Renal cortical epithelial cell (primary cell): ENCODE results near the gene NAA11. TPM values are rescaled to one million over a fixed set of nuclear protein-coding genes. Genes with fewer than 3 reads are reported as not detected.

Experiments
- DNase-seq: peaks from one replicate; pipeline ENCODE4 v3.0.0-alpha.2; 2011; ENCODE audit warnings: low read depth
- total RNA-seq: library from RNA; depleted of rRNA; stranded (reverse); fragments of >200 nt; gene quantifications from 2 replicates; pipeline ENCODE4 v1.2.3, GENCODE V29; 2014

Gene NAA11
- total RNA-seq, result not detected in 2 replicates

DNA sequence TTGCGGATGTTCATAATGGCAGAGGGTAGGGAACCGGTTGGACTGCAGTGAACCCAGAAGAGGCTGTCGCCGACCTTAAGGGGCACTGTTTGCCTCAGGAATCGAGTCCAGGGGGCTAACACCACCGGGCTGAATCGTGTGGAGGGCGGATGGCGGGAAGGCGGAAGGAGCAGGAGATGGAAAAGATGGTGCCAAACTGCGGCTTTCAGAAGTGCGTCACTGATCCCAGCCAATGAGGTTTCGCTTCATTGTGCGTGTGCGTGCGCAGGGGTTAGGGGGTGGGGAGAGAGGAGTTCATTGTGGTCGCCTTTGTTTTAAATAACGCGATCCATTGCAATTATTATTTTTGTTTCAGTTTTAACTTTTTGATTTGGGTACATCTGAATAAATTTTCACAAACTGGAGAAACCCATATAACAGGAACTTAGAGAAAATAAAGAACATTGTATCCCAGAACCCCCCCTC lies at the start of gene NAA11:
Gene NAA11, minus strand, starts transcription at position 198 of the 465 bp plus-strand sequence. Its CDS starts 184 bp downstream, at position 14.
- DNase-seq, result no peak

DNA sequence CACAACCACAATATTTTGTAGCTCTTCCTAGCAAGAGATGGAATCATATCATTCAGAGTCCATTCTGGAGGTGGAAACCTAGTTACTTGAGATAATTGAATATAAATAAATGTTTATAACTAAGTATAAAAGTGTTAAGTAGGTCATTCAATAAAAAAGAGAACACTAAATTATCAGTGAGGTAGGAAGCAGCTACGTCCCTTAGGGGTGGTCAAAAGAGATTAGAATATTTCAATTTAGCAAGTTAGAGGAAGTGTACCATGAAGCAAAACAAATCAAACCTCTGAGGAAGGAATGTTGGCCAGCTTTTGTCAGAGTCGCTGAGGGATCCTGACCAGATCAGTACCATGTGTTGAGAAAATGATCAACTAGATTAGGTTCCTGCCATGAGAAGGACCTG lies 44.2 kb upstream of the NAA11 start:
- no peak for DNase-seq

- no peak for DNase-seq
Observed at GRCh38 chr4:79367096-79367495, 41.2 kb upstream of the NAA11 start.

DNA sequence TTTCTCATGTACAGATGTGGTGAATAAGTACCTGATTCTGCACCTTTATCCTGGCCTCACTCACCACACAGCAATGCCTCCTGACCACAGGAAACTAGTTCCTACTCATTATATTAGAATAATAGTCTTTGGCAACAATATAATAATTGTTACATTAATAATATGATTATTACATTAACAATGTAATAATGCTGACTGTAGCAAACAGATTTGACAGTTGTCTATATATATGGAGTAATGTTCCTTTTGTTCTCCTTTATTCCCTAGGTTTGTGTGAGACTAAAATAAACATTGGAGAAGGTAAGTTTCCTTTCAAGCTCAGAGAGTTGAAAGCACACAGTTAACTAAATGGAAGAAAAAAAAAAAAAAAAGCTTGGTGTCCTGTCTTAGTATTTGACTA lies 40.6 kb upstream of the NAA11 start:
- DNase-seq, result no peak

DNA sequence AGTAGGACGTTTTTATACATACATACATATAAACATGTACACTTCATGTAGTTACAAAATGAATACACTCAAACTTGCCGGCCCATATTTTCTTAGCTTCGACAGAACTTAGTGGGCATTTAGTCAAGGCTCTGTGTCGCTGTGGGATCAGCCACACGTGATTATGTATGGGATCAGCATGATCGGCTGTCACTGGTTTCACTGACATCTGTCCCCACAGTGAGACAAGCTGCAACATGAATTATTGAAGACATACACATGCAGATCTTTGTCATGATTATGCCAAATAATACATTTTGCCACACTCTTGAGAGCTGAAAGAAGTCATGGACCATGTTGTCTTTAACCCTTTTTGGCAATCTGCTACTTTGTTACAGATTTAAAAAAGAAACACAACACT lies 38.2 kb upstream of the NAA11 start:
- no peak for DNase-seq

GRCh38 chr4:79362626-79363025 lies 36.8 kb upstream of the NAA11 start:
- no peak for DNase-seq

DNA sequence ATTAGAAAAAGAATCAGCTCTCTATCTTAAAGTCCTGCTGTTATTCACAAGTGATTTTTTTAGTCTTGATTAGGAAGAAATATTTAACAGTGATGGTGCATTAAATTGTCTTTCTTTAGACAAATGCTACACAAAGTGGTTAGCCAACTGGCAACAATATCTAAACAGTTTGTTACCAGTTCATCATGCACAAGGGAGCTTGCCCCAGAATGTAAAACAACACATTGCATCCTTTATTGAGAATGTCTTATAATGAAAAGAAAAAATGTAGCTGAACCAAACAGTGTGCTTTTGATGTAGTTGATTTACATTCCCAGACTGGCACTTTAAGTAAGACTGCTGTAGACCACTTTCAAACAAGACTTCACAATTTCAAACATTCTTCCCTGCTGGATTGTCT lies 34.1 kb upstream of the NAA11 start:
- DNase-seq, result no peak

GRCh38 chr4:79358438-79358837 lies 32.6 kb upstream of the NAA11 start:
- DNase-seq, result no peak

DNA sequence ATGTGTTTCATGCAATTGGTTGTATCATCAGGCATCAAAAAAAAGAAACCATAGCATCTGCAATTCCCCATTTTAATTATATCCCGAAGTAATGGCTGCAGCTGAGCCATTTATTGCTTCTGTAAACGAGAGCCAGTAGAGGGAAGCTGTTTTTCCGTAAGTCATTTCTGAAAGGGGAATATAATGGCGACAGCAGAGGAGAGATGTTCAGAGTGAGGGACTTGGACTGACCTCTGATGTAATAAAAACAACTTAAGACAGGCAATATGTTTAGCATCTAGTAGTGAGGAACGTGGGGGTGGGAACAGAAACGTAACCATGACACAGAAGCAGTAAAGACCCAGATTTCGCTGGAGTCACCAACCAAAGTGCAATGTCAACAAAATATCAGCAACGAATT lies 31.5 kb upstream of the NAA11 start:
- DNase-seq, result no peak

DNA sequence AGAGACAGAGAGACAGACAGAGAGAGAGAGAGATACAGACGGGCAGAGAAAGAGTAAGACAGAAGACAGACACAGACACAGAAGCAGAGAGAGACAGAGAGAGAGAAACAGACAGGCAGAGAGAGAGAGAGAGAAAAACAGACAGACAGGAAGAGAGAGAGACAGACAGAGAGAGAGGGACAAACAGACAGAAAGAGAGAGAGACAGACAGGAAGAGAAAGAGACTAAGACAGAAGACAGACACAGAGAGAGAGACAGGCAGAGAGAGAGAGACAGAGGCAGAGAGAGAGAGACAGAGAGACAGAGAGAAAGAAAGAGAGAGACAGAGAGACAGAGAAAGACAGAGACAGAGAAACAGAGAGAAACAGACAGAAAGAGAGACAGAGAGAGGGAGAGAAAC lies 27.2 kb upstream of the NAA11 start:
- DNase-seq, result no peak

DNA sequence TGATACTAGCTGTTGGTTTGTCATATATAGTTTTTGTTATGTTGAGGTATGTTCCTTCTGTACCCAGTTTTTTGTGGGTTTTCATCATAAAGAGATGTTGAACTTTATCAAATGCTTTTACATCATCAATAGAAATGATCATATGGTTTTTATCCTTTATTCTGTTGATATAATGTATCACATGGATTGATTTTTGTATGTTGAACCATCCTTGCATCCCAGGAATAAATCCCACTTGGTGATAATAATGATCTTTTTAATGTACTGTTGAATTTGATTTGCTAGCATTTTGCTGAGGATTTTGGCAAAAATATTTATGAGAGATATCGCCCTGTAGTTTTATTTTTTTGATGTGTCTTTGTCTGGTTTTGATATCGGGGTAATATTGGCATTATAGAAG lies 22.5 kb upstream of the NAA11 start:
- DNase-seq, result no peak

GRCh38 chr4:79341893-79342653 lies 16.2 kb upstream of the NAA11 start:
- DNase-seq, result no peak

DNA sequence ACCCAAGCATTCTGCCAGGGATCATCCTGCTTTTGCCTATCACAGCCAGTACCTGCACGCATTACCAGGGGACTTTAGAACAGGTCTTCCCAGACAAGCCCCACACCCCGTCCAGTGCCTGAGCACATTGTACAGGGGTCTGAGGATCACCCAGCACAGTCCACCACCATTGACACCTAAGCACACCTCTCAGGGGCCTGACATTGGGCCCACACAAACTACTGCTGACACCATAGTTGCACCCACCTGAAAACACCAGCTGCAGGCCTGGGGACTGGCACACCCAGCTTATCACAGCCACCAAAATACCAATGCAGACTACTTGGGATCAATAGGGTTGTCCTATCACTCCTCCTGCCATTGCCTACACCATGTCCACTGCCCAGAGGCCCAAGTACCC lies 14.7 kb upstream of the NAA11 start:
- no peak for DNase-seq

DNA sequence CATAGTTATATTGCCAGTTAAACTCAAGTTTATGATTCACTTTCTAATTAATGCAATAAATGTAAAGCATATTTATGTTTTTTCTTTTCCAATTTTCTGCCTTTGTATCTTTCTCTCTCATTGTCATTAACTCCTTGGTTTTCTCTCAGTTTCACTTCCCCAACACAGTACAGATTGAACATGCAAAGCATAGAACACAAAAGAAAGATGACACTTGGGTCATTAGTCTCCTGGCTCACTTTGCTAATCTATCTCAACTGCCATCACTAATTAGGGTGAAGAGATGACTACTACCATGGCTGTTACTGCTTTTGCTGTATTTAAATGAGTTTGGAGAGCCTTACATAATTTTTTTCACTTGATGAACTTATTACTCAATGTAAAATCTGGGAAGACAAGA lies 12.3 kb upstream of the NAA11 start:
- no peak for DNase-seq

- DNase-seq, result no peak
Observed at GRCh38 chr4:79334783-79335182, 8.9 kb upstream of the NAA11 start.

DNA sequence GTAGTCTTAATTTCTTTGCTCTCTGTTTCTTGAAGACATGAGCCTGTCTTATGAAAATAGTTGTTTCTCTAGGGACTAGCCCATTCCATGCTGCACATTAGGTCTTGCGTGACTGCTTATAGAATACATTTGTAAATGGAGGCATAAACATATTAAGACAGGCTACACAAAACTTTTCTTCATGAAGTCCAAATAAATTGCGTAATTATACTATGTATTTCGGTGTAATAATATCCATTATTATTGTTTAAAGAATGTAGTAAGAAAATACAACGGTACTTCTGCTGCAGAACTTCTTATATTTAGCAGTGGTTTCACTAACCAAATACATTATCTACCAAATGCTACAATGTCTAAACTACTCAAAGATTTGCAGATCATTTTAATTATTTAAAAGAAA lies 8.5 kb upstream of the NAA11 start:
- no peak for DNase-seq

GRCh38 chr4:79331126-79331876 lies 5.4 kb upstream of the NAA11 start:
- peak; percentile 51 for DNase-seq

GRCh38 chr4:79330720-79331119 lies 4.9 kb upstream of the NAA11 start:
- no peak for DNase-seq

DNA sequence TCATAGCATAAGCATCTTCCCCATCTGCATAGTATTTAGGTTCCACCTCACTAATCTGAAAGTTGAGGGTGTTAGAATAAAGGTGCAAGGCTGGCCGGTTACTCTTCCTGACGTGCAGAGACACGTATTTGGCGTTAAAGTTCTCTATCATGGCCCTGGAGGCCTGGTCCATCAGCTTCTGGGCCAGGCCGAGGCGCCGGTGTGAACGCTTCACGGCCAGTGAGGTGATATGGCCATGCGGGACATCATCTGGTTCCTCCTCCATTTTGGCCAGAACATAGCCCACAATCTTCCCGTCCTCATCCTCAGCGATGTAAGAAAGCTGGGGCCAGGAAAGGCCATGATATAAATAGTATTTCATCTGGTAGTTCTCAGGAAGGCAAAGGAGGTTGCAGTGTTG lies 425 bp downstream of the NAA11 start:
- DNase-seq, result no peak

- no peak for DNase-seq
Observed at GRCh38 chr4:79319975-79320374, 5.9 kb downstream of the NAA11 start.

DNA sequence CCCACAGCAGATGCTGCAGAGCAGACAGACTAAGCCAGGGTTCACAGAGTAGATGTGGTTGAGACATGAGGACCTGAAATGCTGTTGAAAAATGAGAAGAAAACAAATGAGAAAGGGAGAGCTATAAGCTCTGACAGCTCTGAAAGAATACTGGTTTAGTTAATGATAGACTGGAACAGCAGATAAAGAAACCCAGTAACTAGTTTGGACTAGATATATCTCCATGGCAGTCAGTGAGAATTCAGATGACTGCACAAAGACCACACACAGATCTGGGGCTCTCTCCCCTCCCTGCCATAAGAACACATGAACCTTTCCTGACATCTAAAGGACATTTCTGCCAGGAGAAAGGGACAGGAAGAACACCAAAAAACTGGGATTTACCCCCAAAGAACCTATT lies 8.2 kb downstream of the NAA11 start:
- DNase-seq, result no peak

GRCh38 chr4:79315891-79316290 lies 10.0 kb downstream of the NAA11 start:
- DNase-seq, result no peak

DNA sequence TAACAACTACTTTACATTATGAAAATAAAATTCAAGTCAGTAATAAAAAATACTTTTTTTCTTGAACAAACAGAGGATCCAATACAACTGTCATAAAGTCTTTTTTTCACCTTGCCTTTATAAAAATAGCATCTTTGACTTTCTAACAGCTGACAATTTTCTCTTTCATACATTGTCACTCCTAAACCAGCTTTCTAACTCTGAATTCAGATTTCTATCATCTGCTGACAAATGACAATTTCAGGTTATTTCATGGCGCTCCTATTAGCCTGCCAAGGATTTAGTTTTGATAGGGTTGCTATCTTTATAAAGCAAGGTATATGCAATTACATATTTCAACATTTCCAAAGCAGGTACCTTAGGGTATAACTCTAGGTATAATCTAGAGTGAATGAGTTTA lies 14.6 kb downstream of the NAA11 start:
- DNase-seq, result no peak
